NCI-H69 (cell line): ENCODE measurements around the gene ACVR1.
"Not testable (repeated sequence)": the region's sequence is repeated elsewhere in the genome, so short reads cannot be mapped to it uniquely, and the experiment has no call there.

ENCODE experiments used
- DNase-seq: peaks from one replicate; lab custom pipeline; 2025; lab: John Stamatoyannopoulos, UW

The ACVR1 gene

GRCh38 chr2:157704653-157705052 lies 171.5 kb downstream of the ACVR1 start:
- not testable (repeated sequence) for DNase-seq

- not testable (repeated sequence) for DNase-seq
These were observed 172.0 kb downstream of the ACVR1 start for GRCh38 chr2:157704148-157704547.

DNA sequence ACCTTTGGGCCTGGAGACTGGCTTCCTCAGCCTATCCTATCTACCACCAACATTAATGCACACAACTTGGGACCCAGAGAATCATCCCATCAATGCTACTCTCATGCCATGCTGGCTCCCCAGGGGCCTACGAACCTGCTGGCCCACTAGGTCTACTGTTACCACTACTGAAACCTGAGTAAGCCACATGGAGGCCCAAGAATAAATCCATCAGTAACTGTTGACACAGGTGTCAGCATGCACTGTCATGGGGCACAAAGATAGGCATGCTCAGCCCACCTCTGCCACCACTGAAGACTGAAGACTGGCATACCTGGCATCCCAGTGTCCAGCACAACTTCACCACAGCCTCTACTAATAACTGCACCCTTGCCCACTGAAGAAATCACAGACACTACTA lies 176.3 kb downstream of the ACVR1 start:
- no peak for DNase-seq

GRCh38 chr2:157699009-157699408 lies 177.1 kb downstream of the ACVR1 start:
- no peak for DNase-seq

DNA sequence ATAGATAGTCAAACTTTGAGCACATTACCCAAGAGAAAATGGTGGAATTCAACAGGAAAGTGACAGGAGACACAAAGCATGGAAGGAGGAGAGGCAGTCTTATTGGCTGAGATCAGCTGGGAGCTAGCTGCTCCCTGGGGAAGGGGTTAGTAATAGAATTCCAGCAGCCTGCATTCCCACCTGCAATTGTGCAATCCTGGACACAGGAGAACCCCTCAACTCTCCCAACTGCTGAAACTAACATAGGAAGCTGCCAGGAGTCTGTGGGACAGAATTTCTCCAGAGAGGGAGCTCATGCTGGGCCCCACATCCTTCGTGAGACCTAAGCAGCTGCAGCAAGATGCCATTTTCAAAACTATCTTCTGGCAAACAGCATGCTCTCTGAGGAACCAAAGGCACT lies 177.7 kb downstream of the ACVR1 start:
- DNase-seq: no peak

DNA sequence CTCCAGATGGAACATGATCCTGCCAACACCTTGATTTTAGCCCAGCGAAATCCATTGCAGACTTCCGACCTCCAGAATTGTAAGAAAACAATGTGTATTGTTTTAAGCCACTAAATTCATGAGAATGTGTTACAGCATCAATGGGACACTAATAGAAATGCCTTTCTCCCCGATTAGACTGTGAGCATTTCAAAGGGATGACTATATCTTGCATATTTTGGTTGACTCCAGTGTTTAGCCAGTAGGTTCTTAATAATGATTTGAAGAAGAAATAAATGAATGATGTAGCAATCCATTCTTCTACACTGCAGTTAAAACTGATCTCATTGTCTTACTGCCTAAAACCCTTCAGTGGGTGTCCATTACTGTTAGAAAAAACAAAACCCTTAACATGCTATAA lies 180.1 kb downstream of the ACVR1 start:
- DNase-seq: no peak

GRCh38 chr2:157692768-157693167 lies 183.4 kb downstream of the ACVR1 start:
- DNase-seq: no peak

GRCh38 chr2:157691695-157692094 lies 184.4 kb downstream of the ACVR1 start:
- no peak for DNase-seq

DNA sequence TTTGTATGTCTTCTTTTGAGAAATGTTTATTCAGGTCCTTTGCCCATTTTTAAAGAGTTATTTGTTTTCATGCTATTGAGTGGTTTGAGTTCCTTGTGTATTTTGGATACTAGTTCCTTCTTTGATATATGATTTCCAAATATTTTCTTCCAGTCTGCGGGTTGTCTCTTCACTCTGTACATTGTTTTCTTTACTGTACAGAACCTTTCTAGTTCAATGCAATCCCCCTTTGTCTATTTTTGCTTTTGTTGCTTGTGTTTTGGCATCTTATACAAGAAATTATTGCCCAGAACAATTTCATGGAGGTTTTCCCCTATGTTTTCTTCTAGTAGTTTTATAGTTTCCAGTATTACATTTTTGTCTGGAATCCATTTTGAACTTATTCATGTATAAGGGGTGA lies 185.0 kb downstream of the ACVR1 start:
- peak; percentile 17 for DNase-seq
